Measurements from ENCODE around the gene PRSS21.

PRSS21 gene

GRCh38 chr16:2856061-2856670 is 39.1 kb downstream of the PRSS21 start:
- no peak for TF ChIP-seq CTCF (IDR thresholded peaks at IDR 0.05; ENCODE audit: low read depth, low read length, missing control alignments)
- in situ Hi-C loops (cut with HindIII; ENCODE audit: low sequenced_read_pairs), result no loop called here
- DNase-seq (ENCODE audit: low read depth), result no peak
- H3K4me3 ChIP-seq (ENCODE audit: low read depth, low read length), result no peak overlapping the region

GRCh38 chr16:2856686-2857450 is 39.8 kb downstream of the PRSS21 start:
- no peak for TF ChIP-seq CTCF (IDR thresholded peaks at IDR 0.05; ENCODE audit: low read depth, low read length, missing control alignments)
- no peak for DNase-seq (ENCODE audit: low read depth)
- H3K4me3 ChIP-seq (ENCODE audit: low read depth, low read length), result no peak overlapping the region
- in situ Hi-C loops (cut with HindIII; ENCODE audit: low sequenced_read_pairs), result no loop called here

GRCh38 chr16:2857451-2858244 is 40.6 kb downstream of the PRSS21 start, which contains the start of gene PRSS22:
Gene PRSS22, minus strand, starts transcription at chr16:2858170. Its CDS starts 66 bp downstream, at chr16:2858104.
- no peak for DNase-seq (ENCODE audit: low read depth)
- no peak within 1 kb of the TSS for H3K4me3 ChIP-seq (ENCODE audit: low read depth, low read length)
- TF ChIP-seq CTCF (IDR thresholded peaks at IDR 0.05; ENCODE audit: low read depth, low read length, missing control alignments), result no peak
- in situ Hi-C loops (cut with HindIII; ENCODE audit: low sequenced_read_pairs), result no loop called here

GRCh38 chr16:2858245-2859025 is 41.4 kb downstream of the PRSS21 start:
- in situ Hi-C loops (cut with HindIII; ENCODE audit: low sequenced_read_pairs), result no loop called here
- DNase-seq (ENCODE audit: low read depth), result no peak
- TF ChIP-seq CTCF (IDR thresholded peaks at IDR 0.05; ENCODE audit: low read depth, low read length, missing control alignments), result no peak
- H3K4me3 ChIP-seq (ENCODE audit: low read depth, low read length), result no peak overlapping the region

GRCh38 chr16:2859686-2860265 is 42.7 kb downstream of the PRSS21 start:
- no peak for TF ChIP-seq CTCF (IDR thresholded peaks at IDR 0.05; ENCODE audit: low read depth, low read length, missing control alignments)
- no peak overlapping the region for H3K4me3 ChIP-seq (ENCODE audit: low read depth, low read length)
- DNase-seq (ENCODE audit: low read depth), result no peak
- in situ Hi-C loops (cut with HindIII; ENCODE audit: low sequenced_read_pairs), result no loop called here
